Mesendoderm (in vitro differentiated cells): Measurements from ENCODE around the gene UBASH3B.

ENCODE experiments used
- DNase-seq: peaks from one replicate; pipeline ENCODE4 v3.0.0; 2013
- H2AK5ac ChIP-seq: 2 replicates; pipeline ENCODE4 v1.6.1; 2013; ENCODE audit warnings: low read length, inconsistent platforms
- H2BK120ac ChIP-seq: 2 replicates; pipeline ENCODE4 v1.6.1; 2013; ENCODE audit warnings: low read depth, mild to moderate bottlenecking, low read length, moderate library complexity, mixed read lengths
- H2BK15ac ChIP-seq: replicated peaks from 2 replicates; pipeline ENCODE4 v1.6.1; 2013; ENCODE audit warnings: low read depth, mild to moderate bottlenecking, moderate library complexity
- H2BK5ac ChIP-seq: 2 replicates; pipeline ENCODE4 v1.6.1; 2013; ENCODE audit warnings: low read length, inconsistent platforms
- H3K18ac ChIP-seq: 2 replicates; pipeline ENCODE4 v1.6.1; 2013; ENCODE audit warnings: mild to moderate bottlenecking, low read length, mixed read lengths
- H3K23ac ChIP-seq: one replicate; pipeline ENCODE4 v1.6.1; 2013; ENCODE audit warnings: low read length
- H3K27ac ChIP-seq: 2 replicates; pipeline ENCODE4 v1.5.1; 2013; ENCODE audit warnings: low read depth, mild to moderate bottlenecking, inconsistent platforms, low read length, moderate library complexity
- H3K27me3 ChIP-seq: 2 replicates; pipeline ENCODE4 v1.6.1; 2013; ENCODE audit warnings: low read length, control low read depth, mild to moderate bottlenecking, inconsistent platforms; ENCODE audit not compliant: insufficient read depth, poor library complexity
- H3K36me3 ChIP-seq: 2 replicates; pipeline ENCODE4 v1.6.1; 2013; ENCODE audit warnings: low read length, inconsistent platforms; ENCODE audit not compliant: control insufficient read depth, insufficient read depth
- H3K4ac ChIP-seq: one replicate; pipeline ENCODE4 v1.6.1; 2013; ENCODE audit warnings: low read depth, mild to moderate bottlenecking, low read length, moderate library complexity
- H3K4me1 ChIP-seq: 2 replicates; pipeline ENCODE4 v1.6.1; 2013; ENCODE audit warnings: low read depth, low read length, inconsistent platforms; ENCODE audit not compliant: control insufficient read depth
- H3K4me2 ChIP-seq: 2 replicates; pipeline ENCODE4 v1.6.1; 2013; ENCODE audit warnings: low read length
- H3K4me3 ChIP-seq: 2 replicates; pipeline ENCODE4 v1.5.1; 2013; ENCODE audit warnings: mild to moderate bottlenecking, low read length
- H3K56ac ChIP-seq: one replicate; pipeline ENCODE4 v1.6.1; 2013; ENCODE audit warnings: low read length
- H3K79me1 ChIP-seq: 2 replicates; pipeline ENCODE4 v1.6.1; 2013; ENCODE audit warnings: low read length, inconsistent platforms
- H3K79me2 ChIP-seq: 2 replicates; pipeline ENCODE4 v1.6.1; 2013; ENCODE audit warnings: mild to moderate bottlenecking, low read length; ENCODE audit not compliant: control insufficient read depth, insufficient read depth
- H3K9ac ChIP-seq: 2 replicates; pipeline ENCODE4 v1.6.1; 2013; ENCODE audit warnings: low read length, inconsistent platforms
- H4K5ac ChIP-seq: one replicate; pipeline ENCODE4 v1.6.1; 2013; ENCODE audit warnings: low read length
- H4K8ac ChIP-seq: one replicate; pipeline ENCODE4 v1.6.1; 2013; ENCODE audit warnings: low read depth, mild to moderate bottlenecking, control low read depth, low read length, moderate library complexity
- WGBS: extraction: QIAGEN DNeasy Blood & Tissue Kit; methylation state at CpG from one replicate; pipeline ENCODE4 v1.1.7; 2013; ENCODE audit warnings: low lambda C conversion rate, missing lambda C conversion rate; ENCODE audit not compliant: insufficient coverage; ENCODE audit errors: extremely low coverage; 5-methylcytosine and 5-hydroxymethylcytosine counted together

The UBASH3B gene

GRCh38 chr11:122659676-122660554, 4.4 kb downstream of the UBASH3B start:
- Histone ChIP-seq H3K27me3 (no peaks in the 10 kb centered on the region), H3K4me2 (no peak overlapping the region), H3K79me1 (peaks cover 3% of the 10 kb centered on the region), H3K79me2 (no peaks in the 10 kb centered on the region), H3K9ac (no peak overlapping the region), H3K27ac (no peak overlapping the region), H3K23ac (no peak overlapping the region), H3K4me3 (no peak overlapping the region), H3K36me3 (no peaks in the 10 kb centered on the region), H3K4ac (no peak overlapping the region), H3K18ac (no peak overlapping the region), H2BK15ac (no peak overlapping the region), H2BK5ac (no peak overlapping the region), H3K56ac (no peak overlapping the region), H3K4me1 (peaks cover 3% of the 10 kb centered on the region), H4K5ac (no peak overlapping the region), H4K8ac (no peak overlapping the region), H2AK5ac (no peak overlapping the region), H2BK120ac (no peak overlapping the region)
- no peak for DNase-seq
- no CpG with 5 or more reads among the region's 11 CpGs for WGBS

DNA sequence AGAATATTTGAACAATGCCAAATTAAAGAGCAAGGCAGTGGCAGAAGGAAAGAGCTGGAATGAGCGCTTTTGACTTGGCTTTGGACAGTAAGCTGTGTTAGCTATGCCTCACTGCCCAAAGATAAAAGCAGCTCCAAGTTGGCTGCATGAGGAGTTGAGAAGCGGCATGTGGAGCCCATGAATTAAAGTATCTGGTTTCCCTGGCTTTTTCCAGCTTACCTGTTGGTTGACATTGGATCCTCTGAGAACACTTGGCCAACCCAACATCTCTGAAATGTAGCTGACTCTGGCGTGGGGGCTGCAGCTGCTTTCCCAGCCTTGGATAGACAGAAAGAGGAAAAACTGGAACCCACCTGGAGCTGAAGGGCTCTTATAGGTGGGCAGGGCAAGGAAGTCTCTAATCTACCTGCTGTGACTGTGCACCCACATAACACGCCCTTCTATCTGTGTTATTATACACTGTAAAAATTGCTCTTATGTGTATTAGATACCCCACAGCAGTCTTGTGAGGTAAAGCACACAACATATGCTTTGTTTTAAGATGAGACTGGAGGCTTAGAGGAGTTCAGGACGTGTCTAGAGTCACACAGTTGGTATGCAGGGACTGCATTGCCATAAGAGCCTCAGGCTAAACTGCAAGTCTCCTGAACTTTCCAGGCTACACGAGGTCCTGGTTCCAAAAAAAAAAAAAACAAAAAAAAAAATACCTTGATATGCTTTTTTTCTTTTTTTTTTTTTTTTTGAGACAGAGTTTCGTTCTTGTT, 5.8 kb downstream of the UBASH3B start:
- Histone ChIP-seq H3K23ac (no peak overlapping the region), H2BK15ac (no peak overlapping the region), H3K9ac (no peak overlapping the region), H2AK5ac (no peak overlapping the region), H3K4me3 (no peak overlapping the region), H2BK5ac (no peak overlapping the region), H3K79me2 (no peaks in the 10 kb centered on the region), H3K27ac (no peak overlapping the region), H2BK120ac (no peak overlapping the region), H3K27me3 (no peaks in the 10 kb centered on the region), H3K79me1 (peaks cover 3% of the 10 kb centered on the region), H3K36me3 (no peaks in the 10 kb centered on the region), H4K8ac (no peak overlapping the region), H3K4me2 (no peak overlapping the region), H3K56ac (no peak overlapping the region), H3K18ac (no peak overlapping the region), H3K4me1 (no peaks in the 10 kb centered on the region), H4K5ac (no peak overlapping the region), H3K4ac (no peak overlapping the region)
- WGBS, result no CpG with 5 or more reads among the region's 7 CpGs
- DNase-seq, result peak; percentile 62

- Histone ChIP-seq H3K4me2 (no peak overlapping the region), H3K36me3 (no peaks in the 10 kb centered on the region), H3K79me2 (no peaks in the 10 kb centered on the region), H3K4ac (no peak overlapping the region), H3K27me3 (no peaks in the 10 kb centered on the region), H2BK15ac (no peak overlapping the region), H4K5ac (no peak overlapping the region), H3K56ac (no peak overlapping the region), H2AK5ac (no peak overlapping the region), H2BK5ac (no peak overlapping the region), H3K23ac (no peak overlapping the region), H3K4me3 (no peak overlapping the region), H3K9ac (no peak overlapping the region), H2BK120ac (no peak overlapping the region), H3K4me1 (no peaks in the 10 kb centered on the region), H3K27ac (no peak overlapping the region), H4K8ac (no peak overlapping the region), H3K18ac (no peak overlapping the region), H3K79me1 (no peaks in the 10 kb centered on the region)
- WGBS, result no CpG with 5 or more reads among the region's 13 CpGs
- no peak for DNase-seq
Measured at GRCh38 chr11:122663056-122663740, 7.7 kb downstream of the UBASH3B start.

DNA sequence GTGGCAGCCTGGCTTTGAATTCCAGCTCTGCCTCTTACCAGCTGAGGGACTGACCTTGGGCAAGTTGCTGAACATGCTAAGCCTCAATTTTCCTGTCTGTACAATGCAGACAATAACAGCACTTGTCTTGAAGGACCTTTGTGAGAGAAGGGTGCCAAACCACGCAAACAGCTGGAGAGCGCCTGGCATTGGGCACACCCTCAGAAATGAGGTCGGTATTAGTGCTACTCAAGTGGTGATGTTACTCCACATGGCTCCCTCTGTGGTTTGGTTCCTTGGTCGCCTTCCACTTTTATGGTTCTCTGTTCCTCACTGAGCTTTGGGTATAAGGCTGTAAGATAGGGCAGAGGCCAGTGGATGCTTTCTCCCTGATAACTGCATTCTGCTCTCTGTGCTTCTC, 8.2 kb downstream of the UBASH3B start:
- Histone ChIP-seq H3K56ac (no peak overlapping the region), H3K27me3 (no peaks in the 10 kb centered on the region), H3K4me1 (no peaks in the 10 kb centered on the region)

GRCh38 chr11:122664188-122664587, 8.7 kb downstream of the UBASH3B start:
- Histone ChIP-seq H3K56ac (no peak overlapping the region), H3K27me3 (no peaks in the 10 kb centered on the region), H2AK5ac (no peak overlapping the region), H3K79me1 (no peaks in the 10 kb centered on the region), H4K8ac (no peak overlapping the region), H3K36me3 (peaks cover 2% of the 10 kb centered on the region), H3K4me1 (no peaks in the 10 kb centered on the region), H3K9ac (no peak overlapping the region), H3K23ac (no peak overlapping the region), H3K18ac (no peak overlapping the region), H3K4me2 (no peak overlapping the region), H3K27ac (no peak overlapping the region), H4K5ac (no peak overlapping the region), H3K79me2 (no peaks in the 10 kb centered on the region), H3K4me3 (no peak overlapping the region), H3K4ac (no peak overlapping the region), H2BK15ac (no peak overlapping the region), H2BK120ac (no peak overlapping the region), H2BK5ac (no peak overlapping the region)
- no peak for DNase-seq
- WGBS, result no CpG with 5 or more reads among the region's 1 CpG

More for the DNA sequence above, 8.2 kb downstream of the UBASH3B start:
- no peak overlapping the region for H2BK120ac ChIP-seq
- no peak overlapping the region for H4K8ac ChIP-seq
- H3K18ac ChIP-seq, result no peak overlapping the region
- H3K23ac ChIP-seq, result no peak overlapping the region
- H3K4me2 ChIP-seq, result no peak overlapping the region
- DNase-seq, result no peak
- no peak overlapping the region for H4K5ac ChIP-seq
- no CpG with 5 or more reads among the region's 4 CpGs for WGBS
- no peak overlapping the region for H3K4ac ChIP-seq
- no peak overlapping the region for H3K4me3 ChIP-seq
- no peak overlapping the region for H3K27ac ChIP-seq
- no peak overlapping the region for H2BK15ac ChIP-seq
- H2BK5ac ChIP-seq, result no peak overlapping the region
- peaks cover 1% of the 10 kb centered on the region for H3K36me3 ChIP-seq
- H3K9ac ChIP-seq, result no peak overlapping the region
- H3K79me1 ChIP-seq, result no peaks in the 10 kb centered on the region
- no peaks in the 10 kb centered on the region for H3K79me2 ChIP-seq
- no peak overlapping the region for H2AK5ac ChIP-seq
